ENCODE results near the gene VWA5A. TPM values are rescaled to one million over a fixed set of nuclear protein-coding genes. Genes with fewer than 3 reads are reported as not detected.

VWA5A gene
- total and polyA plus RNA-seq, 9 of the 15 experiments (the other 6 are each of a cell fraction or from before 2014, with no cell fraction given) = 4.6 to 19.7 (median 6.9) TPM

DNA sequence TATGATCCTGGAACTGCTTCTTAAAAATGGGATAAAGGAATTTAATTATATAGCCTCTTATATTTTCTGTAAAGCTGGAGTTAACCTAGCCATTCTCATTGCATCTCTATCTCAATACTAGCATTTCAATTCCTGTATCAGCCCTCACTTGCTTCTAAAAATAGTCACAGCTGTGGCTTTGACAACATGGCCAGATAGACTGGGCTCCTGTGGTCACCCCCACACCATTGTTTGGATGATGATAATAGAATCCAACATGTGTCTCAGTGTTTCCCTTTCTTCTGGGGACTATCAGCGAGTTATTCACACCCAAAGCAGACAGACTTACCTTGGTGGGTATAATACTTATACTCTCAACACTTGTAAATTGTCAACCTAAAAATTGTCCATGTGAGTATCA is 6.9 kb downstream of the VWA5A start (continued):
- TF ChIP-seq, protein P1, sequence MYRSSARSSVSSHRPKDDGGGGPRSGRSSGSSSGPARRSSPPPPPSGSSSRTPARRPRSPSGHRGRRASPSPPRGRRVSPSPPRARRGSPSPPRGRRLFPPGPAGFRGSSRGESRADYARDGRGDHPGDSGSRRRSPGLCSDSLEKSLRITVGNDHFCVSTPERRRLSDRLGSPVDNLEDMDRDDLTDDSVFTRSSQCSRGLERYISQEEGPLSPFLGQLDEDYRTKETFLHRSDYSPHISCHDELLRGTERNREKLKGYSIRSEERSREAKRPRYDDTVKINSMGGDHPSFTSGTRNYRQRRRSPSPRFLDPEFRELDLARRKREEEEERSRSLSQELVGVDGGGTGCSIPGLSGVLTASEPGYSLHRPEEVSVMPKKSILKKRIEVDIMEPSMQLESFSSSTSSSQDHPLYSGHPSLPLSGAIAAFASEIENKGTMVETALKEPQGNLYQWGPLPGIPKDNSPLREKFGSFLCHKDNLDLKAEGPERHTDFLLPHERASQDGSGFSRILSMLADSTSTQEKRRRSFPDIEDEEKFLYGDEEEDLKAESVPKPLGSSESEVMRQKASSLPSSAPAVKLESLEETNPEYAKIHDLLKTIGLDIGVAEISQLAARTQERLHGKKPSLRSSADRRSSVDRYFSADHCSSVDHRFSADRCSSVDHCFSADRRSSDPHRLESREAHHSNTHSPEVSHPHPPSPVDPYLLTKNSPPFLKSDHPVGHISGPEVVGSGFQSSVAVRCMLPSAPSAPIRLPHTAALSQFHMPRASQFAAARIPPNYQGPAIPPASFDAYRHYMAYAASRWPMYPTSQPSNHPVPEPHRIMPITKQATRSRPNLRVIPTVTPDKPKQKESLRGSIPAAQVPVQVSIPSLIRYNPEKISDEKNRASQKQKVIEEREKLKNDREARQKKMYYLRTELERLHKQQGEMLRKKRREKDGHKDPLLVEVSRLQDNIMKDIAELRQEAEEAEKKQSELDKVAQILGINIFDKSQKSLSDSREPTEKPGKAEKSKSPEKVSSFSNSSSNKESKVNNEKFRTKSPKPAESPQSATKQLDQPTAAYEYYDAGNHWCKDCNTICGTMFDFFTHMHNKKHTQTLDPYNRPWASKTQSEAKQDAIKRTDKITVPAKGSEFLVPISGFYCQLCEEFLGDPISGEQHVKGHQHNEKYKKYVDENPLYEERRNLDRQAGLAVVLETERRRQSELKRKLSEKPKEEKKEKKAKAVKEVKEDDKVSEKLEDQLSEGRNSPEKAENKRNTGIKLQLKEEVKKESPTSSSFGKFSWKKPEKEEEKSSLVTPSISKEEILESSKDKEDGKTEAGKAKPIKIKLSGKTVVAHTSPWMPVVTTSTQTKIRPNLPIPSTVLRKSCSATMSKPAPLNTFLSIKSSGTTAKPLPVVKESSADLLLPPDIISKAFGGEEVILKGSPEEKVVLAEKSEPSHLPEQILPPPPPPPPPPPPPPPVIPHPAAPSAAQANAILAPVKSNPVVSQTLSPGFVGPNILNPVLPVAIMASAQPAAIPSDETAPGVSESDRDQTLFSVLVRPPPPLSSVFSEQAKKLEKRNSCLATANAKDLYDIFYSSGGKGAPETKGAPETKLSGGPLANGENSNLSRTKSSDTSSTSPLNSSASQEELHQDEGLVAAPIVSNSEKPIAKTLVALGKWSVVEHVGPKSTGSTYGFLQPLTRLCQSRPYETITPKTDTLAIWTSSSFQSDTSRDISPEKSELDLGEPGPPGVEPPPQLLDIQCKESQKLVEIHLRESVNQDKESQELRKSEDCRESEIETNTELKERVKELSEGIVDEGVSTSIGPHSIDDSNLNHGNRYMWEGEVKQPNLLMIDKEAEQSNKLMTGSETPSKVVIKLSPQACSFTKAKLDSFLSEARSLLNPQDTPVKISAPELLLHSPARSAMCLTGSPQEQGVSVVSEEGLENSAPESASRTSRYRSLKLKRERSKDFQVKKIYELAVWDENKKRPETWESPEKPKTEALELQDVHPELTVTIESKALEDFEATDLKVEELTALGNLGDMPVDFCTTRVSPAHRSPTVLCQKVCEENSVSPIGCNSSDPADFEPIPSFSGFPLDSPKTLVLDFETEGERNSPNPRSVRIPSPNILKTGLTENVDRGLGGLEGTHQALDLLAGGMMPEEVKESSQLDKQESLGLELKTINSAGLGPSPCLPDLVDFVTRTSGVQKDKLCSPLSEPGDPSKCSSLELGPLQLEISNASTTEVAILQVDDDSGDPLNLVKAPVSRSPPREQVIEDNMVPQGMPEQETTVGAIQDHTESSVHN (IDR thresholded peaks at IDR 0.05; ENCODE audit: borderline replicate concordance in 1 of 2, low read depth in 1 of 2) = no peak
- TF ChIP-seq FOXK2 (conservative IDR thresholded peaks at IDR 0.05 in 1 of 2, IDR thresholded peaks at IDR 0.05 in 1 of 2; ENCODE audit: low read depth in 2 of 2) = peak; percentile 68 to 72; a peak in 3 of 4 replicates
- no peak for TF ChIP-seq SIX5 (IDR thresholded peaks at IDR 0.05; ENCODE audit: borderline replicate concordance in 1 of 2, insufficient read depth in 1 of 2, low read depth in 1 of 2, low read length in 2 of 2)
- TF ChIP-seq, protein P2, sequence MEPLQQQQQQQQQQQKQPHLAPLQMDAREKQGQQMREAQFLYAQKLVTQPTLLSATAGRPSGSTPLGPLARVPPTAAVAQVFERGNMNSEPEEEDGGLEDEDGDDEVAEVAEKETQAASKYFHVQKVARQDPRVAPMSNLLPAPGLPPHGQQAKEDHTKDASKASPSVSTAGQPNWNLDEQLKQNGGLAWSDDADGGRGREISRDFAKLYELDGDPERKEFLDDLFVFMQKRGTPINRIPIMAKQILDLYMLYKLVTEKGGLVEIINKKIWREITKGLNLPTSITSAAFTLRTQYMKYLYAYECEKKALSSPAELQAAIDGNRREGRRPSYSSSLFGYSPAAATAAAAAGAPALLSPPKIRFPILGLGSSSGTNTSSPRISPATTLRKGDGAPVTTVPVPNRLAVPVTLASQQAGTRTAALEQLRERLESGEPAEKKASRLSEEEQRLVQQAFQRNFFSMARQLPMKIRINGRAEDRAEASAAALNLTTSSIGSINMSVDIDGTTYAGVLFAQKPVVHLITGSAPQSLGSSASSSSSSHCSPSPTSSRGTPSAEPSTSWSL (CRISPR knock-in tag; IDR thresholded peaks at IDR 0.05; ENCODE audit: borderline replicate concordance) = no peak
- no peak for TF ChIP-seq CTBP1 (IDR thresholded peaks at IDR 0.05; ENCODE audit: borderline replicate concordance)
- TF ChIP-seq FOXK1 (CRISPR knock-in tag; IDR thresholded peaks at IDR 0.05; ENCODE audit: borderline replicate concordance) = no peak
- no peak for TF ChIP-seq MCM7 (IDR thresholded peaks at IDR 0.05)
- no peak for TF ChIP-seq FOXJ2 (tag; IDR thresholded peaks at IDR 0.05)
- TF ChIP-seq, protein P3, sequence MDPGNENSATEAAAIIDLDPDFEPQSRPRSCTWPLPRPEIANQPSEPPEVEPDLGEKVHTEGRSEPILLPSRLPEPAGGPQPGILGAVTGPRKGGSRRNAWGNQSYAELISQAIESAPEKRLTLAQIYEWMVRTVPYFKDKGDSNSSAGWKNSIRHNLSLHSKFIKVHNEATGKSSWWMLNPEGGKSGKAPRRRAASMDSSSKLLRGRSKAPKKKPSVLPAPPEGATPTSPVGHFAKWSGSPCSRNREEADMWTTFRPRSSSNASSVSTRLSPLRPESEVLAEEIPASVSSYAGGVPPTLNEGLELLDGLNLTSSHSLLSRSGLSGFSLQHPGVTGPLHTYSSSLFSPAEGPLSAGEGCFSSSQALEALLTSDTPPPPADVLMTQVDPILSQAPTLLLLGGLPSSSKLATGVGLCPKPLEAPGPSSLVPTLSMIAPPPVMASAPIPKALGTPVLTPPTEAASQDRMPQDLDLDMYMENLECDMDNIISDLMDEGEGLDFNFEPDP (CRISPR knock-in tag; IDR thresholded peaks at IDR 0.05) = no peak
- TF ChIP-seq SETDB1 (IDR thresholded peaks at IDR 0.05; ENCODE audit: low read length) = no peak
- peak; percentile 97 for TF ChIP-seq MEF2A (IDR thresholded peaks at IDR 0.05; ENCODE audit: control insufficient read depth, low read depth, low read length)
- 0 out of 2 replicates have a peak, but pooled peaks have one; percentile 32 for TF ChIP-seq FOSL1 (tag; conservative IDR thresholded peaks at IDR 0.05)
- no peak for TF ChIP-seq ZNF707 (CRISPR knock-in tag; conservative IDR thresholded peaks at IDR 0.05)
- no peak for TF ChIP-seq JUND (IDR thresholded peaks at IDR 0.05; ENCODE audit: borderline replicate concordance, low read depth, low read length)
- peak; percentile 31; the same call in 1 of the 3 replicates for TF ChIP-seq JUND (tag; IDR thresholded peaks at IDR 0.05; ENCODE audit: borderline replicate concordance, low read depth, low read length)
- TF ChIP-seq SRSF7 (optimal IDR thresholded peaks at IDR 0.05; ENCODE audit: low read depth, low read length) = no peak
- TF ChIP-seq ZNF79 (CRISPR knock-in tag; IDR thresholded peaks at IDR 0.05; ENCODE audit: low read depth) = no peak

Measured in K562 (cell line).